Measurements from ENCODE around the gene LRTM1. TPM values are rescaled to one million over a fixed set of nuclear protein-coding genes. Genes with fewer than 3 reads are reported as not detected.

LRTM1 gene
- total RNA-seq, 1 donor from 2014 or later = 0.77 TPM

DNA sequence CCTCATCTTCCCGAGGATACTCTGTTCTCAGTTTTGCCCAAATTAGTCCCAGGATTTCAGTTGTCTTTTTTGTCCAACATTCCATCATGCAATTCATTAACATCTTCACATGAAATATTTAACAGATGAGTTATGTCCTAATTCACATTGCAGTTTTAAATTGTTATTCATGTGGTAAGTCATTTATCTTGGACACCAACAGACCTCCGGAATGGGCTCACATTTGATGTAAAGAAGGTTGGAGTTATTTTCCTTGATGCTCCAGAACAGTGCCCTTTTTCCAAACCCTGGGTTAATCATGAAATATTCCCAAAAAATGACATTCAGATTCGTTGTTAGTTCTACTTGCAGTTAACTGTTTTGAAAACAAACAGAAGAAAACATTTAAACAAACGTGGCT is 32.8 kb upstream of the LRTM1 start:
- no peak for DNase-seq (ENCODE audit: extremely low spot score, unreplicated experiment)
- H3K4me3 Mint-ChIP-seq = no peak overlapping the region
- peak overlapping the region; percentile 11 for H3K27ac Mint-ChIP-seq
- H3K9me3 Mint-ChIP-seq = peaks cover 5% of the 10 kb centered on the region
- no peak for TF ChIP-seq CTCF (conservative IDR thresholded peaks at IDR 0.05)
- H3K4me1 Mint-ChIP-seq (ENCODE audit: unreplicated experiment) = peaks cover 38% of the 10 kb centered on the region
- H3K27me3 Mint-ChIP-seq = no peaks in the 10 kb centered on the region
- no peaks in the 10 kb centered on the region for H3K36me3 Mint-ChIP-seq

DNA sequence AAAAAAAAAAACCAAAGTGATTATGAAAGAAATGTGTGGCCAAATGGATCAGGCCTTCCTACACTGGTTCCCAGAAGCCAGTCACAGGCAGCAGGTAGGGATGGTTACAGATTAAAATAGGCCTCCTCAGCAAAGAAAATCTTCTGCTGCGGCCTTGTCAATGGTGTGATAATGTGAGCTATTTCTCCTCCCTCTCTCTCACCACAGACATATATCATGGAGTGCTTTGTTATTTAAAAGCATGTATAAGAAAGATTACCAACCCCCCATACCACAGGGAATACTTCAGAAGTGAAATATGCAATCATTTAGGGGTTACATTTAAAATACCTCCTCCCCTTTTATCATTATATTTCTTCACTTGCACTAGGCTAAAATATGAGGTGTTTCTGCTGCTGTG is 32.2 kb upstream of the LRTM1 start:
- no peak for TF ChIP-seq CTCF (conservative IDR thresholded peaks at IDR 0.05)
- no peak for DNase-seq (ENCODE audit: extremely low spot score, unreplicated experiment)

DNA sequence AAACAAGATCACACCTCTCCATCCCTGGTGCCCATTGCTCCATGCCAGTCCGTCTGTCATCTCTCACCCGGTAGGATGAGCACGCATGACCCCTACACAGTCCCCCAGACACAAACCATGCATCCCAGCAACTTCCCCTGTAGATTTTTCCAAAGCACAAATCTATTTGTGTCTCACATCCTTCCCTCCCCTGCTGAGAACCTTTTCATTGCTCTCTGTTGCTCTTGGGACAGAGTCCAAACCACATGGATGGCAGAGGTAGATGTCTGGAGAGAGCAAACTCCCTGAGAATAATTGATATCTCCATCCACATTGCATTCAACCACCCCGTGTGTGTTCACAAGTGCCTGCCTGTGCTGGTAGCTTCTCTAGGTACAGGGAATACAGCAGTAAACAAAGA is 29.9 kb upstream of the LRTM1 start:
- Mint-ChIP-seq H3K27me3 (no peaks in the 10 kb centered on the region), H3K9me3 (peaks cover 9% of the 10 kb centered on the region), H3K4me1 (ENCODE audit: unreplicated experiment) (peaks cover 42% of the 10 kb centered on the region), H3K4me3 (no peak overlapping the region), H3K36me3 (no peaks in the 10 kb centered on the region), H3K27ac (no peak overlapping the region)
- DNase-seq (ENCODE audit: extremely low spot score, unreplicated experiment) = no peak
- TF ChIP-seq CTCF (conservative IDR thresholded peaks at IDR 0.05) = no peak

More for the DNA sequence above, 32.2 kb upstream of the LRTM1 start:
- no peaks in the 10 kb centered on the region for H3K27me3 Mint-ChIP-seq
- H3K27ac Mint-ChIP-seq = peak overlapping the region; percentile 11
- H3K9me3 Mint-ChIP-seq = peaks cover 5% of the 10 kb centered on the region
- no peaks in the 10 kb centered on the region for H3K36me3 Mint-ChIP-seq
- H3K4me3 Mint-ChIP-seq = no peak overlapping the region
- H3K4me1 Mint-ChIP-seq (ENCODE audit: unreplicated experiment) = peaks cover 37% of the 10 kb centered on the region

- Mint-ChIP-seq H3K4me3 (no peak overlapping the region), H3K27me3 (no peaks in the 10 kb centered on the region), H3K36me3 (no peaks in the 10 kb centered on the region), H3K4me1 (ENCODE audit: unreplicated experiment) (peaks cover 39% of the 10 kb centered on the region), H3K27ac (no peak overlapping the region), H3K9me3 (peaks cover 9% of the 10 kb centered on the region)
- no peak for DNase-seq (ENCODE audit: extremely low spot score, unreplicated experiment)
- no peak for TF ChIP-seq CTCF (conservative IDR thresholded peaks at IDR 0.05)
These were observed 28.1 kb upstream of the LRTM1 start for GRCh38 chr3:54955941-54956340.

DNA sequence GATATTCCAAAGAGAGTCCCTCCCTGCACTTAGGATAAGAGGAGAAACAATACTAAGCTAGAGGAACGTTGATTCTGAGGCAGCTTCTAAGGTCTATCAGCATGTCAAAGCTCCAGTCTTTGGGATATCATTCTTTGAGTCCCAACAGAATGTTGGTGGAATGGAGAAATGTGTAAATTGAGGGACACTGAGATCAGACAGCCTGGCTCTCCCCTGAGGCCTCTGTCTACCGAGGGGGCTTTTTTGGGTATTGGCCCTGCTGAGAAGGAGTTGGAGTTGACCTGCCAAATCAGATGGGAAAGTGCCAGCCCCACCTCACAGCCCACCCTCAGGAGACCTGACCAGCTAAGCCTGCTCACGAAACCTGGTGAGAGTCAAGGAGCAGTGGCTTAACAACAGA is 27.6 kb upstream of the LRTM1 start:
- DNase-seq (ENCODE audit: extremely low spot score, unreplicated experiment) = no peak
- Mint-ChIP-seq H3K4me1 (ENCODE audit: unreplicated experiment) (peaks cover 41% of the 10 kb centered on the region), H3K36me3 (no peaks in the 10 kb centered on the region), H3K27me3 (no peaks in the 10 kb centered on the region), H3K9me3 (peaks cover 9% of the 10 kb centered on the region), H3K4me3 (no peak overlapping the region), H3K27ac (no peak overlapping the region)
- no peak for TF ChIP-seq CTCF (conservative IDR thresholded peaks at IDR 0.05)

DNA sequence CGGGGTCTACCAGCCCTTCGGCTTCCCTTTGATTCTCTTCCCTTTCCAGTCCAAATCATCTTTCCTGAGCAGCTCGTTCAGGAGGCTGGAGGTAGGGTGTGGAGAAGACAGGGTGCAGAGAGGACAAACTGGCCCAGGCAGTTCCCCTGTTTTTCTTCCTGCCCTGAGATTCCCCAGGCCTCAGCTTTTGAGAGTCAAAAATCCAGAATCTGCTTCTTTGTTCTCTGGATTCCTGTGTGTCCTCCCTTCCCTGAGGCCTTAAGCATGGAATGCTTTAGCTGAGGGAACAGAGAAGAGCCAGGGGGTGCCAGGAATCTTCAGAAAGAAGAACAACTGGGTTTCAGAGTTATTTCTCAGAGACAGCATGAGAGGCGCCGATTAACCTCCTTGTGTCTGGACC is 26.7 kb upstream of the LRTM1 start:
- Mint-ChIP-seq H3K27me3 (no peaks in the 10 kb centered on the region), H3K4me3 (no peak overlapping the region), H3K9me3 (peaks cover 9% of the 10 kb centered on the region), H3K4me1 (ENCODE audit: unreplicated experiment) (peaks cover 40% of the 10 kb centered on the region), H3K27ac (peak overlapping the region; percentile 52), H3K36me3 (no peaks in the 10 kb centered on the region)
- DNase-seq (ENCODE audit: extremely low spot score, unreplicated experiment) = no peak
- no peak for TF ChIP-seq CTCF (conservative IDR thresholded peaks at IDR 0.05)

All from type B pancreatic cell (in vitro differentiated cells).